HL-60 (cell line): ENCODE measurements around the gene NTF3.

ENCODE experiments used
- CTCF ChIP-seq: IDR thresholded peaks from one replicate; pipeline ENCODE4 v1.5.1; 2011; ENCODE audit warnings: low read length, control low read depth, inconsistent platforms; ENCODE audit not compliant: insufficient read depth
- REST ChIP-seq: IDR thresholded peaks from 2 replicates; pipeline ENCODE4 v1.6.1; 2012; ENCODE audit warnings: low read depth; ENCODE audit not compliant: insufficient replicate concordance

GRCh38 chr12:5487948-5488625 is 56.2 kb downstream of the NTF3 start:
- TF ChIP-seq CTCF (no peak), REST (no peak)
